GM12892 (cell line): ENCODE measurements around the gene SORBS1.
A peak's percentile ranks its signal among the peaks of the same experiment; 100 is the strongest.

Experiments
- DNase-seq: peaks from one replicate; pipeline ENCODE4 v3.0.0; 2011; ENCODE audit not compliant: insufficient read length
- FAIRE-seq: peaks from 2 replicates; lab custom pipeline; 2011; peaks lifted over from hg19 to GRCh38; lab: Jason Lieb, UNC
- POLR2A ChIP-seq: IDR thresholded peaks from 2 replicates; pipeline ENCODE4 v1.6.1; 2011; ENCODE audit warnings: low read depth, low read length, control low read depth
- POLR2AphosphoS5 ChIP-seq: IDR thresholded peaks from 2 replicates; pipeline ENCODE4 v1.6.1; 2011; ENCODE audit warnings: low read depth, low read length, control low read depth
- TAF1 ChIP-seq: IDR thresholded peaks from 2 replicates; pipeline ENCODE4 v1.6.1; 2011; ENCODE audit warnings: low read depth, mild to moderate bottlenecking, control low read depth, low read length, borderline replicate concordance

Gene SORBS1

GRCh38 chr10:95579292-95579691, 18.1 kb upstream of the SORBS1 start:
- DNase-seq: no peak
- no peak for FAIRE-seq
- TF ChIP-seq POLR2AphosphoS5 (no peak), POLR2A (no peak), TAF1 (no peak)

GRCh38 chr10:95578619-95579018, 17.4 kb upstream of the SORBS1 start:
- no peak for DNase-seq
- FAIRE-seq: no peak
- TF ChIP-seq TAF1 (no peak), POLR2A (no peak), POLR2AphosphoS5 (no peak)

- no peak for DNase-seq
- FAIRE-seq: no peak
- TF ChIP-seq POLR2A (no peak), TAF1 (no peak), POLR2AphosphoS5 (no peak)
Measured at GRCh38 chr10:95574649-95575365, 13.6 kb upstream of the SORBS1 start.

GRCh38 chr10:95573964-95574604, 12.9 kb upstream of the SORBS1 start:
- FAIRE-seq: no peak
- DNase-seq: no peak
- TF ChIP-seq POLR2AphosphoS5: no peak
- TF ChIP-seq POLR2A: no peak
- TF ChIP-seq TAF1: no peak

GRCh38 chr10:95573527-95573926, 12.4 kb upstream of the SORBS1 start:
- TF ChIP-seq TAF1 (no peak), POLR2A (no peak), POLR2AphosphoS5 (no peak)
- FAIRE-seq (no peak), DNase-seq (no peak)

- no peak for TF ChIP-seq POLR2AphosphoS5
- no peak for TF ChIP-seq TAF1
- TF ChIP-seq POLR2A: no peak
- FAIRE-seq: no peak
- no peak for DNase-seq
Measured at GRCh38 chr10:95572131-95572820, 11.1 kb upstream of the SORBS1 start.

GRCh38 chr10:95571390-95571789, 10.2 kb upstream of the SORBS1 start:
- DNase-seq (no peak), FAIRE-seq (no peak)
- TF ChIP-seq POLR2AphosphoS5 (no peak), TAF1 (no peak), POLR2A (no peak)

GRCh38 chr10:95569368-95569767, 8.2 kb upstream of the SORBS1 start:
- no peak for DNase-seq
- FAIRE-seq: no peak
- no peak for TF ChIP-seq TAF1
- TF ChIP-seq POLR2AphosphoS5: no peak
- TF ChIP-seq POLR2A: no peak

GRCh38 chr10:95567903-95568630, 6.9 kb upstream of the SORBS1 start:
- TF ChIP-seq POLR2A (no peak), TAF1 (no peak), POLR2AphosphoS5 (no peak)
- FAIRE-seq (no peak), DNase-seq (no peak)

GRCh38 chr10:95566136-95566535, 5.0 kb upstream of the SORBS1 start:
- no peak for TF ChIP-seq POLR2A
- TF ChIP-seq POLR2AphosphoS5: no peak
- no peak for TF ChIP-seq TAF1
- DNase-seq: no peak
- no peak for FAIRE-seq

GRCh38 chr10:95565336-95565735, 4.2 kb upstream of the SORBS1 start:
- no peak for DNase-seq
- no peak for FAIRE-seq
- no peak for TF ChIP-seq TAF1

GRCh38 chr10:95564291-95564690, 3.1 kb upstream of the SORBS1 start:
- FAIRE-seq (peak; percentile 40), DNase-seq (no peak)
- TF ChIP-seq TAF1: no peak
- no peak for TF ChIP-seq POLR2AphosphoS5
- TF ChIP-seq POLR2A: no peak
